ENCODE data around the gene FGF1.

GRCh38 chr5:142663246-142663645 lies 22.6 kb downstream of the FGF1 start:
- TF ChIP-seq POLR2A (IDR thresholded peaks at IDR 0.05) (no peak), CTCF (IDR thresholded peaks at IDR 0.05) (no peak)

Data from heart left ventricle (tissue), 13 donors.